ENCODE measurements around the gene SDCCAG8. TPM values are rescaled to one million over a fixed set of nuclear protein-coding genes. Genes with fewer than 3 reads are reported as not detected.
A peak's percentile ranks its signal among the peaks of the same experiment; 100 is the strongest.

The SDCCAG8 gene
- polyA plus RNA-seq, 1 experiment: 34.1 TPM

- ChIA-PET CTCF (no interaction called here), POLR2A (no interaction called here)
- no peaks in the 10 kb centered on the region for H3K27me3 ChIP-seq (ENCODE audit: control insufficient read depth, insufficient read depth, low read length)
- no peak for DNase-seq (ENCODE audit: low read depth, low spot score)
- H3K27ac ChIP-seq (ENCODE audit: low read depth, low read length): no peak overlapping the region
- H3K4me3 ChIP-seq (ENCODE audit: low read depth, low read length): no peak overlapping the region
- no peaks in the 10 kb centered on the region; the same call in 1 of the 2 replicates for H3K9me3 ChIP-seq (ENCODE audit: control insufficient read depth, insufficient read depth, low read length)
- no peak for TF ChIP-seq CTCF (IDR thresholded peaks at IDR 0.05; ENCODE audit: low read depth, low read length)
These were observed 214.7 kb downstream of the SDCCAG8 start for GRCh38 chr1:243470502-243470901.

- Histone ChIP-seq H3K27me3 (ENCODE audit: control insufficient read depth, insufficient read depth, low read length) (no peaks in the 10 kb centered on the region), H3K27ac (ENCODE audit: low read depth, low read length) (no peak overlapping the region), H3K9me3 (ENCODE audit: control insufficient read depth, insufficient read depth, low read length) (no peaks in the 10 kb centered on the region; the same call in 1 of the 2 replicates), H3K4me3 (ENCODE audit: low read depth, low read length) (no peak overlapping the region)
- POLR2A ChIA-PET: no interaction called here
- no peak for DNase-seq (ENCODE audit: low read depth, low spot score)
- CTCF ChIA-PET: no interaction called here
- no peak for TF ChIP-seq CTCF (IDR thresholded peaks at IDR 0.05; ENCODE audit: low read depth, low read length)
These were observed 215.3 kb downstream of the SDCCAG8 start for GRCh38 chr1:243471026-243471685.

- CTCF ChIA-PET: no interaction called here
- no peak for DNase-seq (ENCODE audit: low read depth, low spot score)
These were observed 216.2 kb downstream of the SDCCAG8 start for GRCh38 chr1:243471754-243472745.

GRCh38 chr1:243473227-243474135 is 217.6 kb downstream of the SDCCAG8 start:
- ChIA-PET CTCF (interaction anchor here (1.5 kb wide), 1 partner anchor 130 kb away, joined by 4 read pairs; no protein-coding TSS in a partner anchor), POLR2A (interaction anchor here (0.6 kb wide), 2 partner anchors 12 to 95 kb away, joined by 3 to 5 read pairs; no protein-coding TSS in a partner anchor)
- Histone ChIP-seq H3K9me3 (ENCODE audit: control insufficient read depth, insufficient read depth, low read length) (no peaks in the 10 kb centered on the region; the same call in 1 of the 2 replicates), H3K4me3 (ENCODE audit: low read depth, low read length) (peak overlapping the region; percentile 28), H3K27ac (ENCODE audit: low read depth, low read length) (peak overlapping the region; percentile 57), H3K27me3 (ENCODE audit: control insufficient read depth, insufficient read depth, low read length) (no peaks in the 10 kb centered on the region)
- DNase-seq (ENCODE audit: low read depth, low spot score): no peak
- no peak for TF ChIP-seq CTCF (IDR thresholded peaks at IDR 0.05; ENCODE audit: low read depth, low read length)

More at GRCh38 chr1:243471754-243472745, 216.2 kb downstream of the SDCCAG8 start:
- Histone ChIP-seq H3K27me3 (ENCODE audit: control insufficient read depth, insufficient read depth, low read length) (no peaks in the 10 kb centered on the region), H3K4me3 (ENCODE audit: low read depth, low read length) (no peak overlapping the region), H3K27ac (ENCODE audit: low read depth, low read length) (no peak overlapping the region), H3K9me3 (ENCODE audit: control insufficient read depth, insufficient read depth, low read length) (no peaks in the 10 kb centered on the region; the same call in 1 of the 2 replicates)
- TF ChIP-seq CTCF (IDR thresholded peaks at IDR 0.05; ENCODE audit: low read depth, low read length): no peak
- POLR2A ChIA-PET: no interaction called here
